ENCODE results near the gene SYCN.

- TF ChIP-seq CTCF (IDR thresholded peaks at IDR 0.05) (no peak), POLR2AphosphoS5 (IDR thresholded peaks at IDR 0.05) (no peak)
Observed at GRCh38 chr19:39190768-39191167, 13.3 kb downstream of the SYCN start.

Measured in upper lobe of left lung (tissue), 4 donors.